HepG2 (cell line): ENCODE results near the gene ZNF714. TPM values are rescaled to one million over a fixed set of nuclear protein-coding genes. Genes with fewer than 3 reads are reported as not detected.

Source experiments
- ATAD3A ChIP-seq: sonication (generic); formaldehyde crosslinking; IDR thresholded peaks from 2 replicates; pipeline ENCODE4 v1.4.0; 2020; ENCODE audit warnings: missing genetic modification reagents
- ATF7-NPFF ChIP-seq: sonication (generic); formaldehyde crosslinking; IDR thresholded peaks from 2 replicates; pipeline ENCODE4 v1.8.1; 2023; ENCODE audit warnings: mild to moderate bottlenecking, low read depth, missing genetic modification reagents, moderate library complexity
- CEBPB ChIP-seq: IDR thresholded peaks from 2 replicates; pipeline ENCODE4 v1.6.1; 2011; ENCODE audit warnings: low read depth, low read length, improper control_type of control experiment, borderline replicate concordance
- FOXK2 ChIP-seq: fragments of 450-650 bp; IDR thresholded peaks from 2 replicates; pipeline ENCODE4 v1.6.1; 2016
- KLF11 ChIP-seq: IDR thresholded peaks from 2 replicates; pipeline ENCODE4 v1.6.1; 2016; ENCODE audit warnings: missing compliant biosample characterization
- NR2F6 ChIP-seq, 2 experiments: IDR thresholded peaks; 2 replicates each; pipeline ENCODE4 v1.6.1; 2016; ENCODE audit warnings: antibody characterized with exemption in 1 of 2, mild to moderate bottlenecking in 1 of 2
- ONECUT2 ChIP-seq: sonication (generic); formaldehyde crosslinking; IDR thresholded peaks from 2 replicates; pipeline ENCODE4 v1.4.0; 2020; ENCODE audit warnings: missing genetic modification reagents
- PHF5A ChIP-seq: IDR thresholded peaks from one replicate; pipeline ENCODE4 v1.6.1; 2018; ENCODE audit warnings: low read depth, missing genetic modification reagents; ENCODE audit not compliant: unreplicated experiment
- RNF2 ChIP-seq: fragments of 450-650 bp; conservative IDR thresholded peaks from 2 replicates; pipeline ENCODE4 v1.6.1; 2016; ENCODE audit warnings: low read depth
- SMC3 ChIP-seq: IDR thresholded peaks from 2 replicates; pipeline ENCODE4 v1.6.1; 2011; ENCODE audit warnings: low read length, improper control_type of control experiment
- ZBTB7B ChIP-seq: sonication (generic); formaldehyde crosslinking; IDR thresholded peaks from 2 replicates; pipeline ENCODE4 v1.4.0; 2020; ENCODE audit warnings: missing genetic modification reagents
- ZFX ChIP-seq: sonication (generic); formaldehyde crosslinking; IDR thresholded peaks from 2 replicates; pipeline ENCODE4 v1.4.0; 2020; ENCODE audit warnings: mild to moderate bottlenecking, low read depth, missing genetic modification reagents, moderate library complexity
- ZNF235 ChIP-seq: sonication (generic); formaldehyde crosslinking; IDR thresholded peaks from 2 replicates; pipeline ENCODE4 v1.8.1; 2023; ENCODE audit warnings: mild to moderate bottlenecking, missing genetic modification reagents, borderline replicate concordance
- ZNF558 ChIP-seq: sonication (generic); formaldehyde crosslinking; IDR thresholded peaks from 2 replicates; pipeline ENCODE4 v1.9.0; 2022; ENCODE audit warnings: mild to moderate bottlenecking, missing genetic modification reagents, borderline replicate concordance
- ZNF567 ChIP-seq: sonication (generic); formaldehyde crosslinking; IDR thresholded peaks from 2 replicates; pipeline ENCODE4 v1.8.1; 2023; ENCODE audit warnings: mild to moderate bottlenecking, missing genetic modification reagents, borderline replicate concordance
- ZNF609 ChIP-seq: sonication (generic); formaldehyde crosslinking; IDR thresholded peaks from 2 replicates; pipeline ENCODE4 v1.4.0; 2020; ENCODE audit warnings: mild to moderate bottlenecking, missing genetic modification reagents, borderline replicate concordance
- polyA plus RNA-seq, 8 experiments: library from polyadenylated mRNA; depleted of rRNA in 3 of 8; stranded (reverse) in 7 of 8; unstranded in 1 of 8; fragments of >200 nt; fragmentation: Illumina TruSeq in 4 of 8; extraction: Trizol in 4 of 8; gene quantifications; 2 replicates each; pipeline versions ENCODE4 v1.2.1 to v1.2.3, GENCODE V29; 2011 to 2016; ENCODE audit warnings: low read depth in 4 of 8, missing spikeins in 1 of 8, mixed read lengths in 1 of 8; ENCODE audit not compliant: insufficient read depth in 1 of 8
- total RNA-seq, 5 experiments: library from RNA; depleted of rRNA; stranded (reverse); fragments of >200 nt; fragmentation: Illumina TruSeq; extraction: Trizol; gene quantifications; 2 replicates each; pipeline ENCODE4 v1.2.3, GENCODE V29; 2016; ENCODE audit warnings: low read depth in 1 of 5
- TF ChIP-seq, protein P1 (sequence below): sonication (generic); formaldehyde crosslinking; IDR thresholded peaks from 2 replicates; pipeline ENCODE4 v1.4.0; 2020; ENCODE audit warnings: missing genetic modification reagents
- TF ChIP-seq, protein P2 (sequence below), 2 experiments: IDR thresholded peaks; 2 replicates each; pipeline ENCODE4 v1.6.1; 2011 to 2012; ENCODE audit warnings: low read length in 2 of 2, borderline replicate concordance in 1 of 2, low read depth in 1 of 2, mild to moderate bottlenecking in 1 of 2, moderate library complexity in 1 of 2
- TF ChIP-seq, protein P3 (sequence below): sonication (generic); formaldehyde crosslinking; IDR thresholded peaks from 2 replicates; pipeline ENCODE4 v1.5.0; 2020; ENCODE audit warnings: missing genetic modification reagents, mild to moderate bottlenecking, borderline replicate concordance

The ZNF714 gene
- total and polyA plus RNA-seq, 2 of the 13 experiments (the other 11 are each of a cell fraction or from before 2014, with no cell fraction given) = 6.7 to 27.8 TPM

DNA sequence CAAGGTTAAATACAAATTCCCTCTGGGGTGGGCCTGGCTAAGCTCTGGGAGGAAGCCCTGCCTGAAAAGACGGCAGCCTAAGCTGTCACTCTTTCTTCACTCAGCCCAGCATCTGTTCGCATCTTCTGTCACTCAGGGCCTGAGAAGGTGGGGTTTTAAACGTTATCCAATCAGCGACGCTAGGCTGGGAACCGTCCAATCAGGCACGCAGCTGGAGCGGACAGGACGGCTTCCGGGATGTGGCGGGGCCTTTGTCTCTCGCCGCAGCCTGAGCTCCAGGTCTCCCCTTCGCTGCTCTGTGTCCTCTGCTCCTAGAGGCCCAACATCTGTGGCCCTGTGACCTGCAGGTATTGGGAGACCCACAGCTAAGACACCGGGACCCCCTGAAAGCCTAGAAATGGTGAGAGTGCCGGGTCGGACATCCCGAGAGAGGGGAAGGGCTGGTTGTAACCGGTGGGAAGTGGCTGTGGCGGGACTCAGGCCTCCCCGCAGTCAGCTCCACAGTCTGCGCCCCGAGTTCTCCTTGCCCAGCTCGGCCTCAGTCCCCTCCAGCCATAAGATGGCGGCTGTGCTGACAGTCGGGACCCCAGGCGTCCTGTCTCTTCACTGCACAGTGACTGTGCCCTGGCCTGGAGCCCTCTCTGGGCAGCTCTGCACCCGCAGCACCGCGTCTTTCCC lies 59.9 kb downstream of the ZNF714 start, which contains the start of gene ZNF431 (continued):
- TF ChIP-seq SMC3 (no peak), ZNF567 (CRISPR knock-in tag) (peak; percentile 67; the same call in 1 of the 2 replicates), ZNF235 (CRISPR knock-in tag) (peak; percentile 50; the same call in 1 of the 2 replicates), ZBTB7B (CRISPR knock-in tag) (peak; percentile 48; the same call in 1 of the 2 replicates), ZNF609 (CRISPR knock-in tag) (peak; percentile 29; the same call in 1 of the 2 replicates), ZNF558 (CRISPR knock-in tag) (no peak), KLF11 (no peak), ATAD3A (no peak), NR2F6 (IDR thresholded peaks at IDR 0.05) (no peak; the same call in 1 of the 2 replicates), NR2F6 (CRISPR knock-in tag; IDR thresholded peaks at IDR 0.05) (no peak; the same call in 1 of the 2 replicates), RNF2 (no peak), ZFX (CRISPR knock-in tag) (peak; percentile 98), PHF5A (no peak), ATF7-NPFF (CRISPR knock-in tag) (no peak), FOXK2 (no peak), CEBPB (no peak), ONECUT2 (no peak)
- TF ChIP-seq, protein P1, sequence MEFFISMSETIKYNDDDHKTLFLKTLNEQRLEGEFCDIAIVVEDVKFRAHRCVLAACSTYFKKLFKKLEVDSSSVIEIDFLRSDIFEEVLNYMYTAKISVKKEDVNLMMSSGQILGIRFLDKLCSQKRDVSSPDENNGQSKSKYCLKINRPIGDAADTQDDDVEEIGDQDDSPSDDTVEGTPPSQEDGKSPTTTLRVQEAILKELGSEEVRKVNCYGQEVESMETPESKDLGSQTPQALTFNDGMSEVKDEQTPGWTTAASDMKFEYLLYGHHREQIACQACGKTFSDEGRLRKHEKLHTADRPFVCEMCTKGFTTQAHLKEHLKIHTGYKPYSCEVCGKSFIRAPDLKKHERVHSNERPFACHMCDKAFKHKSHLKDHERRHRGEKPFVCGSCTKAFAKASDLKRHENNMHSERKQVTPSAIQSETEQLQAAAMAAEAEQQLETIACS (CRISPR knock-in tag) = no peak
- TF ChIP-seq, protein P2, sequence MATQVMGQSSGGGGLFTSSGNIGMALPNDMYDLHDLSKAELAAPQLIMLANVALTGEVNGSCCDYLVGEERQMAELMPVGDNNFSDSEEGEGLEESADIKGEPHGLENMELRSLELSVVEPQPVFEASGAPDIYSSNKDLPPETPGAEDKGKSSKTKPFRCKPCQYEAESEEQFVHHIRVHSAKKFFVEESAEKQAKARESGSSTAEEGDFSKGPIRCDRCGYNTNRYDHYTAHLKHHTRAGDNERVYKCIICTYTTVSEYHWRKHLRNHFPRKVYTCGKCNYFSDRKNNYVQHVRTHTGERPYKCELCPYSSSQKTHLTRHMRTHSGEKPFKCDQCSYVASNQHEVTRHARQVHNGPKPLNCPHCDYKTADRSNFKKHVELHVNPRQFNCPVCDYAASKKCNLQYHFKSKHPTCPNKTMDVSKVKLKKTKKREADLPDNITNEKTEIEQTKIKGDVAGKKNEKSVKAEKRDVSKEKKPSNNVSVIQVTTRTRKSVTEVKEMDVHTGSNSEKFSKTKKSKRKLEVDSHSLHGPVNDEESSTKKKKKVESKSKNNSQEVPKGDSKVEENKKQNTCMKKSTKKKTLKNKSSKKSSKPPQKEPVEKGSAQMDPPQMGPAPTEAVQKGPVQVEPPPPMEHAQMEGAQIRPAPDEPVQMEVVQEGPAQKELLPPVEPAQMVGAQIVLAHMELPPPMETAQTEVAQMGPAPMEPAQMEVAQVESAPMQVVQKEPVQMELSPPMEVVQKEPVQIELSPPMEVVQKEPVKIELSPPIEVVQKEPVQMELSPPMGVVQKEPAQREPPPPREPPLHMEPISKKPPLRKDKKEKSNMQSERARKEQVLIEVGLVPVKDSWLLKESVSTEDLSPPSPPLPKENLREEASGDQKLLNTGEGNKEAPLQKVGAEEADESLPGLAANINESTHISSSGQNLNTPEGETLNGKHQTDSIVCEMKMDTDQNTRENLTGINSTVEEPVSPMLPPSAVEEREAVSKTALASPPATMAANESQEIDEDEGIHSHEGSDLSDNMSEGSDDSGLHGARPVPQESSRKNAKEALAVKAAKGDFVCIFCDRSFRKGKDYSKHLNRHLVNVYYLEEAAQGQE (IDR thresholded peaks at IDR 0.05; ENCODE audit: borderline replicate concordance in 1 of 2, low read depth in 1 of 2, low read length in 2 of 2) = peak in 1 of 2 experiments; percentile 8; a peak in 1 of 4 replicates
- TF ChIP-seq, protein P3, sequence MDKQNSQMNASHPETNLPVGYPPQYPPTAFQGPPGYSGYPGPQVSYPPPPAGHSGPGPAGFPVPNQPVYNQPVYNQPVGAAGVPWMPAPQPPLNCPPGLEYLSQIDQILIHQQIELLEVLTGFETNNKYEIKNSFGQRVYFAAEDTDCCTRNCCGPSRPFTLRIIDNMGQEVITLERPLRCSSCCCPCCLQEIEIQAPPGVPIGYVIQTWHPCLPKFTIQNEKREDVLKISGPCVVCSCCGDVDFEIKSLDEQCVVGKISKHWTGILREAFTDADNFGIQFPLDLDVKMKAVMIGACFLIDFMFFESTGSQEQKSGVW (CRISPR knock-in tag) = no peak
